Caco-2 (cell line): Measurements from ENCODE around the gene TEKT2. TPM values are rescaled to one million over a fixed set of nuclear protein-coding genes. Genes with fewer than 3 reads are reported as not detected.

ENCODE experiments used
- BruUV-seq: library from RNA; stranded (reverse); fragments of 400-500 nt; replicated peaks from 2 replicates; lab custom pipeline; 2021; lab: Mats Ljungman, UMichigan
- CTCF ChIA-PET: fragments of 300-600 bp; sonication (Branson Sonifier 250); formaldehyde crosslinking; loops from one replicate; lab custom pipeline; 2022; ENCODE audit warnings: antibody characterized with exemption; lab: Charles Lee
- POLR2A ChIA-PET: fragments of 300-600 bp; sonication (Branson Sonifier 250); formaldehyde crosslinking; loops from one replicate; lab custom pipeline; 2022; ENCODE audit warnings: antibody characterized with exemption; lab: Charles Lee
- DNase-seq, 2 experiments: peaks; one replicate each; pipeline versions ENCODE4 v3.0.0 to v3.0.0-alpha.2; 2020 to 2022
- H3K27me3 ChIP-seq: replicated peaks from 2 replicates; pipeline ENCODE4 v1.6.0; 2011; ENCODE audit warnings: low read length; ENCODE audit not compliant: control insufficient read depth, insufficient read depth
- H3K36me3 ChIP-seq: 2 replicates; pipeline ENCODE4 v1.5.1; 2011; ENCODE audit warnings: low read length; ENCODE audit not compliant: control insufficient read depth, insufficient read depth
- H3K4me1 ChIP-seq: fragments of 250-450 bp; sonication (Bioruptor Pico); 2 replicates; pipeline ENCODE4 v1.5.1; 2020; ENCODE audit warnings: mild to moderate bottlenecking
- H3K4me3 ChIP-seq: 2 replicates; pipeline ENCODE4 v1.5.1; 2011; ENCODE audit warnings: low read depth, mild to moderate bottlenecking, control low read depth, low read length
- H3K9me3 ChIP-seq: fragments of 250-450 bp; sonication (Bioruptor Pico); 2 replicates; pipeline ENCODE4 v1.5.1; 2020; ENCODE audit warnings: mild to moderate bottlenecking, moderate library complexity
- H3K27ac Mint-ChIP-seq: one replicate; pipeline ENCODE4 v1.8.0; 2022; ENCODE audit warnings: mixed read lengths; ENCODE audit not compliant: unreplicated experiment
- H3K27me3 Mint-ChIP-seq: one replicate; pipeline ENCODE4 v1.8.0; 2022; ENCODE audit warnings: mixed read lengths; ENCODE audit not compliant: insufficient read depth, unreplicated experiment
- H3K36me3 Mint-ChIP-seq: one replicate; pipeline ENCODE4 v1.8.0; 2022; ENCODE audit warnings: mild to moderate bottlenecking, mixed read lengths; ENCODE audit not compliant: insufficient read depth, unreplicated experiment
- H3K4me1 Mint-ChIP-seq: one replicate; pipeline ENCODE4 v1.8.0; 2022; ENCODE audit warnings: low read depth, mixed read lengths; ENCODE audit not compliant: unreplicated experiment
- H3K4me3 Mint-ChIP-seq: one replicate; pipeline ENCODE4 v1.8.0; 2022; ENCODE audit warnings: mild to moderate bottlenecking, moderate library complexity, mixed read lengths; ENCODE audit not compliant: unreplicated experiment
- H3K9me3 Mint-ChIP-seq: one replicate; pipeline ENCODE4 v1.8.0; 2022; ENCODE audit warnings: mixed read lengths; ENCODE audit not compliant: unreplicated experiment
- CTCF ChIP-seq, 2 experiments: fragments of 200-600 bp in 1 of 2; IDR thresholded peaks; 1 replicate in 1 of 2; 2 replicates in 1 of 2; pipeline versions ENCODE4 v1.5.1 to v1.8.0; 2011 to 2022; ENCODE audit warnings: antibody characterized with exemption in 1 of 2, control low read depth in 1 of 2, inconsistent platforms in 1 of 2, low read depth in 1 of 2, low read length in 1 of 2, mild to moderate bottlenecking in 1 of 2, moderate library complexity in 1 of 2; ENCODE audit not compliant: insufficient read depth in 1 of 2, severe bottlenecking in 1 of 2, unreplicated experiment in 1 of 2
- intact Hi-C: fragments of 100-400 bp; cut with micrococcal nuclease; formaldehyde crosslinking; loops from one replicate; pipeline ENCODE4 v1.10.0; 2022; ENCODE audit not compliant: unreplicated experiment
- total RNA-seq: library from RNA; stranded (reverse); gene quantifications from 2 replicates; pipeline ENCODE4 v1.2.3, GENCODE V29; 2022

The TEKT2 gene
- total RNA-seq, 1 experiment from 2014 or later, result not detected

- no peaks in the 10 kb centered on the region for H3K27me3 Mint-ChIP-seq
- Histone ChIP-seq H3K27me3 (no peaks in the 10 kb centered on the region), H3K4me3 (no peak overlapping the region), H3K9me3 (no peaks in the 10 kb centered on the region), H3K36me3 (no peaks in the 10 kb centered on the region), H3K4me1 (no peaks in the 10 kb centered on the region)
- intact Hi-C loops, result no loop called here
- no peak overlapping the region for H3K4me3 Mint-ChIP-seq
- no peak overlapping the region for H3K27ac Mint-ChIP-seq
- CTCF ChIA-PET, result interaction anchor here (0.6 kb wide), 1 partner anchor 259 kb away, joined by 7 read pairs; no protein-coding TSS in a partner anchor
- H3K9me3 Mint-ChIP-seq, result no peaks in the 10 kb centered on the region
- BruUV-seq, result no TSS peak
- H3K4me1 Mint-ChIP-seq, result no peaks in the 10 kb centered on the region
- TF ChIP-seq CTCF (IDR thresholded peaks at IDR 0.05; ENCODE audit: insufficient read depth in 1 of 2, low read depth in 1 of 2, low read length in 1 of 2, severe bottlenecking in 1 of 2, unreplicated experiment in 1 of 2), result no peak
- POLR2A ChIA-PET, result no interaction called here
- no peak for DNase-seq
- H3K36me3 Mint-ChIP-seq, result no peaks in the 10 kb centered on the region
Observed at GRCh38 chr1:36115931-36116330, 32.0 kb downstream of the TEKT2 start.

GRCh38 chr1:36116901-36117300 is 33.0 kb downstream of the TEKT2 start:
- no peak overlapping the region for H3K4me3 Mint-ChIP-seq
- H3K27ac Mint-ChIP-seq, result no peak overlapping the region
- no TSS peak for BruUV-seq
- H3K9me3 Mint-ChIP-seq, result no peaks in the 10 kb centered on the region
- no peaks in the 10 kb centered on the region for H3K9me3 ChIP-seq
- no peaks in the 10 kb centered on the region for H3K4me1 ChIP-seq
- ChIA-PET CTCF (no interaction called here), POLR2A (no interaction called here)
- H3K36me3 ChIP-seq, result no peaks in the 10 kb centered on the region
- no peaks in the 10 kb centered on the region for H3K27me3 Mint-ChIP-seq
- H3K4me3 ChIP-seq, result no peak overlapping the region
- intact Hi-C loops, result no loop called here
- H3K4me1 Mint-ChIP-seq, result no peaks in the 10 kb centered on the region
- no peaks in the 10 kb centered on the region for H3K27me3 ChIP-seq
- no peaks in the 10 kb centered on the region for H3K36me3 Mint-ChIP-seq
- DNase-seq, result no peak
- no peak for TF ChIP-seq CTCF (IDR thresholded peaks at IDR 0.05; ENCODE audit: insufficient read depth in 1 of 2, low read depth in 1 of 2, low read length in 1 of 2, severe bottlenecking in 1 of 2, unreplicated experiment in 1 of 2)

GRCh38 chr1:36118447-36119204 is 34.7 kb downstream of the TEKT2 start:
- CTCF ChIA-PET, result no interaction called here
- intact Hi-C loops, result no loop called here
- Histone ChIP-seq H3K9me3 (no peaks in the 10 kb centered on the region), H3K27me3 (no peaks in the 10 kb centered on the region), H3K4me1 (no peaks in the 10 kb centered on the region), H3K36me3 (no peaks in the 10 kb centered on the region), H3K4me3 (no peak overlapping the region)
- no peak overlapping the region for H3K4me3 Mint-ChIP-seq
- no peaks in the 10 kb centered on the region for H3K4me1 Mint-ChIP-seq
- no peaks in the 10 kb centered on the region for H3K36me3 Mint-ChIP-seq
- H3K27ac Mint-ChIP-seq, result no peak overlapping the region
- no TSS peak for BruUV-seq
- H3K27me3 Mint-ChIP-seq, result peaks cover 3% of the 10 kb centered on the region
- TF ChIP-seq CTCF (IDR thresholded peaks at IDR 0.05; ENCODE audit: insufficient read depth in 1 of 2, low read depth in 1 of 2, low read length in 1 of 2, severe bottlenecking in 1 of 2, unreplicated experiment in 1 of 2), result no peak
- DNase-seq, result no peak
- no peaks in the 10 kb centered on the region for H3K9me3 Mint-ChIP-seq
- POLR2A ChIA-PET, result no interaction called here
